ENCODE results near the gene ENOSF1. TPM values are rescaled to one million over a fixed set of nuclear protein-coding genes. Genes with fewer than 3 reads are reported as not detected.
A peak's percentile ranks its signal among the peaks of the same experiment; 100 is the strongest.

The ENOSF1 gene
- total and polyA plus RNA-seq, 2 of the 13 experiments (the other 11 are each of a cell fraction or from before 2014, with no cell fraction given), result 37.6 to 40.1 TPM

GRCh38 chr18:658001-658946 is 54.2 kb downstream of the ENOSF1 start (continued):
- no peak for TF ChIP-seq ZNF597 (CRISPR knock-in tag; IDR thresholded peaks at IDR 0.05)
- peak; percentile 85; the same call in 1 of the 2 replicates for TF ChIP-seq SIN3B (IDR thresholded peaks at IDR 0.05; ENCODE audit: low read length)
- TF ChIP-seq NCOA2 (CRISPR knock-in tag; IDR thresholded peaks at IDR 0.05), result peak; percentile 58; the same call in 1 of the 2 replicates
- 0 out of 2 replicates have a peak, but pooled peaks have one; percentile 0 for TF ChIP-seq ETS1 (CRISPR knock-in tag; IDR thresholded peaks at IDR 0.05)
- TF ChIP-seq ARNT (IDR thresholded peaks at IDR 0.05), result no peak
- no peak; the same call in 1 of the 2 replicates for TF ChIP-seq ZHX2 (IDR thresholded peaks at IDR 0.05; ENCODE audit: low read depth)
- no peak for TF ChIP-seq ZHX2 (CRISPR knock-in tag; IDR thresholded peaks at IDR 0.05; ENCODE audit: borderline replicate concordance)
- TF ChIP-seq TEF (CRISPR knock-in tag; IDR thresholded peaks at IDR 0.05), result no peak
- TF ChIP-seq MEF2D (CRISPR knock-in tag; IDR thresholded peaks at IDR 0.05), result peak; percentile 6
- TF ChIP-seq ZSCAN20 (CRISPR knock-in tag; IDR thresholded peaks at IDR 0.05; ENCODE audit: borderline replicate concordance), result peak; percentile 80; the same call in 1 of the 2 replicates
- TF ChIP-seq HDAC1 (CRISPR knock-in tag; IDR thresholded peaks at IDR 0.05), result peak; percentile 83
- no peak for TF ChIP-seq TCF7L2 (IDR thresholded peaks at IDR 0.05; ENCODE audit: low read depth, low read length)
- no peak; the same call in 1 of the 2 replicates for TF ChIP-seq KMT2A (CRISPR knock-in tag; IDR thresholded peaks at IDR 0.05)
- TF ChIP-seq RXRB (CRISPR knock-in tag; IDR thresholded peaks at IDR 0.05; ENCODE audit: borderline replicate concordance), result peak; percentile 73; the same call in 1 of the 2 replicates
- no peak for TF ChIP-seq ZFAT (CRISPR knock-in tag; conservative IDR thresholded peaks at IDR 0.05)
- TF ChIP-seq GABPA (IDR thresholded peaks at IDR 0.05; ENCODE audit: low read depth, low read length), result no peak
- peak; percentile 37; the same call in 1 of the 2 replicates for TF ChIP-seq GABPA (CRISPR knock-in tag; IDR thresholded peaks at IDR 0.05; ENCODE audit: low read depth)
- TF ChIP-seq ELF3 (CRISPR knock-in tag; IDR thresholded peaks at IDR 0.05), result 0 out of 2 replicates have a peak, but pooled peaks have one; percentile 12
- TF ChIP-seq TRAFD1 (CRISPR knock-in tag; IDR thresholded peaks at IDR 0.05; ENCODE audit: borderline replicate concordance), result peak; percentile 52; the same call in 1 of the 2 replicates

Data from HepG2 (cell line).